ENCODE measurements around the gene DTD1.

GRCh38 chr20:18633411-18633810 is 45.6 kb downstream of the DTD1 start:
- no peak for TF ChIP-seq CTCF (IDR thresholded peaks at IDR 0.05)
- no peak for TF ChIP-seq POLR2A (IDR thresholded peaks at IDR 0.05)

All from testis (tissue), 2 donors.